CD14-positive monocyte (primary cell): Measurements from ENCODE around the gene DPH6. TPM values are rescaled to one million over a fixed set of nuclear protein-coding genes. Genes with fewer than 3 reads are reported as not detected.

Source experiments
- DNase-seq, 3 donors: peaks; one replicate each; pipeline ENCODE4 v3.0.0-alpha.2; 2011 to 2022
- H2AFZ ChIP-seq: 2 replicates; pipeline ENCODE4 v1.6.0; 2012; ENCODE audit warnings: mild to moderate bottlenecking, low read depth, low read length, inconsistent platforms; ENCODE audit not compliant: insufficient read depth, poor library complexity, severe bottlenecking
- H3K27ac ChIP-seq, 2 donors: 1 replicate in 1 of 2; 2 replicates in 1 of 2; pipeline ENCODE4 v1.5.1; 2012 to 2013; ENCODE audit warnings: low read length in 2 of 2, control low read depth in 1 of 2, inconsistent platforms in 1 of 2, low read depth in 1 of 2, mild to moderate bottlenecking in 1 of 2
- H3K27me3 ChIP-seq, 2 donors: one replicate each; pipeline versions ENCODE4 v1.6.0 to v1.6.1; 2011 to 2013; ENCODE audit warnings: low read length in 2 of 2; ENCODE audit not compliant: control insufficient read depth in 2 of 2, insufficient read depth in 2 of 2
- H3K36me3 ChIP-seq, 2 donors: replicated peaks in 1 of 2; 1 replicate in 1 of 2; 2 replicates in 1 of 2; pipeline versions ENCODE4 v1.5.1 to v1.6.1; 2012 to 2013; ENCODE audit warnings: low read length in 2 of 2, control low read depth in 1 of 2, inconsistent platforms in 1 of 2, mild to moderate bottlenecking in 1 of 2; ENCODE audit not compliant: insufficient read depth in 2 of 2, control insufficient read depth in 1 of 2
- H3K4me1 ChIP-seq, 2 donors: 1 replicate in 1 of 2; 2 replicates in 1 of 2; pipeline versions ENCODE4 v1.5.1 to v1.6.1; 2012 to 2013; ENCODE audit warnings: low read length in 2 of 2, control low read depth in 1 of 2, inconsistent platforms in 1 of 2, mild to moderate bottlenecking in 1 of 2, moderate library complexity in 1 of 2; ENCODE audit not compliant: insufficient read depth in 2 of 2, control insufficient read depth in 1 of 2
- H3K4me2 ChIP-seq: replicated peaks from 2 replicates; pipeline ENCODE3; 2012; ENCODE audit warnings: low read length, moderate library complexity, mild to moderate bottlenecking; ENCODE audit not compliant: poor library complexity, severe bottlenecking; ENCODE audit errors: extremely low read depth
- H3K4me3 ChIP-seq, 3 experiments: fragments of 200-600 bp in 1 of 3; sonication (generic) in 1 of 3; replicated peaks in 1 of 3; 1 replicate in 2 of 3; 2 replicates in 1 of 3; pipeline ENCODE4 v1.5.1; 2011 to 2013; ENCODE audit warnings: low read length in 3 of 3, mild to moderate bottlenecking in 3 of 3, control low read depth in 2 of 3, low read depth in 2 of 3, inconsistent platforms in 1 of 3, moderate library complexity in 1 of 3
- H3K79me2 ChIP-seq: 2 replicates; pipeline ENCODE4 v1.6.0; 2012; ENCODE audit warnings: mild to moderate bottlenecking, control low read depth, inconsistent platforms, low read length, moderate library complexity; ENCODE audit not compliant: insufficient read depth
- H3K9ac ChIP-seq: 2 replicates; pipeline ENCODE4 v1.6.0; 2017; ENCODE audit warnings: low read length, mild to moderate bottlenecking; ENCODE audit not compliant: insufficient read depth, poor library complexity, severe bottlenecking
- H3K9me3 ChIP-seq, 2 donors: replicated peaks in 1 of 2; 1 replicate in 1 of 2; 2 replicates in 1 of 2; pipeline versions ENCODE4 v1.5.1 to v1.6.1; 2012 to 2013; ENCODE audit warnings: low read length in 2 of 2, control low read depth in 1 of 2; ENCODE audit not compliant: control insufficient read depth in 1 of 2, insufficient read depth in 1 of 2
- H4K20me1 ChIP-seq: 2 replicates; pipeline ENCODE4 v1.6.0; 2012; ENCODE audit warnings: mild to moderate bottlenecking, low read length, control low read depth, moderate library complexity; ENCODE audit not compliant: insufficient read depth
- H3K27ac Mint-ChIP-seq, 7 donors: one replicate each; pipeline ENCODE4 v1.8.0; 2020; ENCODE audit warnings: mild to moderate bottlenecking in 7 of 7, mixed read lengths in 7 of 7, moderate library complexity in 6 of 7, inconsistent platforms in 2 of 7
- H3K27me3 Mint-ChIP-seq, 3 donors: one replicate each; pipeline ENCODE4 v1.8.0; 2021 to 2022; ENCODE audit warnings: low read depth in 3 of 3, mild to moderate bottlenecking in 3 of 3, mixed read lengths in 3 of 3, moderate library complexity in 3 of 3, inconsistent platforms in 1 of 3
- H3K36me3 Mint-ChIP-seq, 2 donors: one replicate each; pipeline ENCODE4 v1.8.0; 2020; ENCODE audit warnings: mixed read lengths in 2 of 2, inconsistent platforms in 1 of 2, mild to moderate bottlenecking in 1 of 2
- H3K4me1 Mint-ChIP-seq: one replicate; pipeline ENCODE4 v1.8.0; 2020; ENCODE audit warnings: mild to moderate bottlenecking, mixed read lengths
- H3K4me3 Mint-ChIP-seq, 2 donors: one replicate each; pipeline ENCODE4 v1.8.0; 2020; ENCODE audit warnings: mild to moderate bottlenecking in 2 of 2, mixed read lengths in 2 of 2, moderate library complexity in 1 of 2
- H3K9me3 Mint-ChIP-seq, 7 donors: one replicate each; pipeline ENCODE4 v1.8.0; 2020 to 2022; ENCODE audit warnings: mixed read lengths in 7 of 7, mild to moderate bottlenecking in 6 of 7, moderate library complexity in 6 of 7, inconsistent platforms in 2 of 7
- CTCF ChIP-seq: fragments of 200-600 bp; IDR thresholded peaks from one replicate; pipeline ENCODE4 v1.8.0; 2022; ENCODE audit warnings: antibody characterized with exemption, mild to moderate bottlenecking
- WGBS: methylation state at CpG from one replicate; pipeline ENCODE4 v1.1.5; 2013; ENCODE audit warnings: missing lambda C conversion rate; ENCODE audit not compliant: insufficient coverage; 5-methylcytosine and 5-hydroxymethylcytosine counted together
- intact Hi-C, 2 donors: fragments of 100-400 bp; cut with micrococcal nuclease; formaldehyde crosslinking; loops; one replicate each; pipeline versions ENCODE4 v1.15.0 to v1.15.1; 2023
- polyA plus RNA-seq, 3 donors: library from polyadenylated mRNA; depleted of rRNA in 1 of 3; unstranded in 2 of 3; stranded (reverse) in 1 of 3; fragments of 300-500 nt in 2 of 3; fragments of >200 nt in 1 of 3; fragmentation: Illumina TruSeq in 2 of 3; gene quantifications; 1 replicate in 2 of 3; 2 replicates in 1 of 3; pipeline ENCODE4 v1.2.3, GENCODE V29; 2012 to 2021

Gene DPH6
- polyA plus RNA-seq, 3 donors: 7.6 to 18.2 (median 13.6) TPM

DNA sequence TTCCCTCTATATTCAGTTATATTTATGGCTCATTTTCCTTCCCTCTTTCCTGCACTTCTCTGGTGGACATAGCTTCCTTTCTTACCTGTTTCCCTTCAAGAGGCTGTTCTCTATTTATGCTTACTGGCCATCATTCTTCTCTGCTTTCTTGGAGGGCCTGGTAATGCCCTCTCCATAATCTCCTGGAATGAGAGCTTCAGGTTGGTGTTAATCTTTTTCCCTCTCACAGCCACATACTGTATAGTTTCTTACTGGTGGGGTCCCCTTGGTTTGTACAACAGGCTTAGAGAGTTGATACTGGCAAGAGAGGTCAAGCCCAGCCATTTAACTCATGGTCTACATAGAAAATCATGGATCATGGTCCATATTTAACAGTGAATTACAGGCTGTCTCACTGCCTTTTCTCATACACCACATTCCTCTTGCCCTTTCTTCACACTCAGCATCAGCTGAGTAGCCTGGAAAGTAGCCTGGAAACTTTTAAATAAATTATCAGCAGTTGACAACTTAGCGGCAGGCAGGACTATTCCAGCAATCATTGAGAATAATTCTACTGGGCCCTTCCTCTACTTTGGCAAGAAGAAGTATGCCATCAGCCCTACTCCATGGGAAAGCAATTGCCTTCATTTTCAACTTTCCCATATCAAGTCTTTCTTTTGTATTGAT lies 38.0 kb upstream of the DPH6 start:
- WGBS: 50% methylated on average over 1 of the region's 1 CpG
- H3K27me3 Mint-ChIP-seq: no peaks in the 10 kb centered on the region
- Histone ChIP-seq H3K79me2 (no peaks in the 10 kb centered on the region), H3K9me3 (no peaks in the 10 kb centered on the region), H3K27ac (no peak overlapping the region), H3K4me3 (no peak overlapping the region), H2AFZ (no peak overlapping the region), H3K36me3 (no peaks in the 10 kb centered on the region), H3K4me1 (no peaks in the 10 kb centered on the region), H3K4me2 (no peak overlapping the region), H3K9ac (no peak overlapping the region), H3K27me3 (no peaks in the 10 kb centered on the region), H4K20me1 (no peaks in the 10 kb centered on the region)
- H3K27ac Mint-ChIP-seq: no peak overlapping the region
- no peak overlapping the region for H3K4me3 Mint-ChIP-seq
- DNase-seq: no peak
- no peaks in the 10 kb centered on the region for H3K36me3 Mint-ChIP-seq
- intact Hi-C loops: no loop called here
- peaks cover 0 to 2% (median 0%) of the 10 kb centered on the region in 7 donors for H3K9me3 Mint-ChIP-seq
- TF ChIP-seq CTCF: no peak
- H3K4me1 Mint-ChIP-seq: no peaks in the 10 kb centered on the region

- Mint-ChIP-seq H3K27me3 (no peaks in the 10 kb centered on the region), H3K9me3 (no peaks in the 10 kb centered on the region), H3K4me3 (no peak overlapping the region), H3K27ac (no peak overlapping the region), H3K4me1 (no peaks in the 10 kb centered on the region), H3K36me3 (no peaks in the 10 kb centered on the region)
- no peak overlapping the region for H2AFZ ChIP-seq
- H3K36me3 ChIP-seq: no peaks in the 10 kb centered on the region
- no peaks in the 10 kb centered on the region for H3K9me3 ChIP-seq
- no peaks in the 10 kb centered on the region for H3K79me2 ChIP-seq
- no peaks in the 10 kb centered on the region for H3K27me3 ChIP-seq
- 88% methylated on average over 1 of the region's 3 CpGs for WGBS
- no peak overlapping the region for H3K4me3 ChIP-seq
- H4K20me1 ChIP-seq: no peaks in the 10 kb centered on the region
- H3K4me2 ChIP-seq: no peak overlapping the region
- TF ChIP-seq CTCF: no peak
- no peak overlapping the region for H3K9ac ChIP-seq
- no peaks in the 10 kb centered on the region for H3K4me1 ChIP-seq
- intact Hi-C loops: no loop called here
- no peak overlapping the region for H3K27ac ChIP-seq
- no peak for DNase-seq
Measured at GRCh38 chr15:35580606-35581005, 34.6 kb upstream of the DPH6 start.
